DOHH2 (cell line): Measurements from ENCODE around the gene COLEC11.

Source experiments
- CTCF ChIP-seq: fragments of 200-600 bp; sonication (generic); IDR thresholded peaks from one replicate; pipeline ENCODE4 v1.5.1; 2014; ENCODE audit warnings: antibody characterized with exemption, mild to moderate bottlenecking, low read depth, low read length; ENCODE audit not compliant: poor library complexity, severe bottlenecking
- EZH2phosphoT487 ChIP-seq: fragments of 200-600 bp; sonication (generic); IDR thresholded peaks from 2 replicates; pipeline ENCODE4 v1.6.1; 2017; ENCODE audit warnings: borderline replicate concordance, mild to moderate bottlenecking, antibody characterized with exemption, low read length, moderate library complexity, mixed read lengths

GRCh38 chr2:3679616-3680393 is 84.9 kb downstream of the COLEC11 start:
- no peak for TF ChIP-seq CTCF
- no peak for TF ChIP-seq EZH2phosphoT487
